ENCODE results near the gene DOCK2.

DNA sequence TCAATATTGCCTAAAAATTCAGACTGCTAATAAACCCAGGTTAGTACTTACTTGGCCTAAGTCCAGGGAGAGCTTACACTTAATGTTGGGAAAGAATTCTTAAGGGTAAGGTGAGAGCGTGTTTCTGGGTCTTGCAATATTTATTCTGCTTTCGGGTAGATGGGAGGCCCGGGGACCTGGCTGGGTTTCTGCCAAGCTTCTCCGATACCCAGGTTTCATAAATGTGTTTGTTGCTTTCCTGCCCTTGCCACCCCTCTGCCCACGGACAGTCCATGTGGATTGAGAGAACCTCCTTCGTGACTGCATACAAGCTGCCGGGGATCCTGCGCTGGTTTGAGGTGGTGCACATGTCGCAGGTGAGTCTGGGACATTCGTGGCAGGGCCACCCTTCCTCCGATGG is 420.2 kb downstream of the DOCK2 start:
- TF ChIP-seq CTCF (conservative IDR thresholded peaks at IDR 0.05), result no peak
- no peak for TF ChIP-seq ZFX (IDR thresholded peaks at IDR 0.05)
